ENCODE results near the gene TTC21A. TPM values are rescaled to one million over a fixed set of nuclear protein-coding genes. Genes with fewer than 3 reads are reported as not detected.

The TTC21A gene
- total RNA-seq, 1 donor from 2014 or later = 2.8 TPM

- DNase-seq = no peak
Measured at GRCh38 chr3:39097716-39098472, 9.6 kb upstream of the TTC21A start.

GRCh38 chr3:39098473-39099000 is 8.9 kb upstream of the TTC21A start:
- DNase-seq = no peak

GRCh38 chr3:39099242-39099641 is 8.2 kb upstream of the TTC21A start:
- DNase-seq = no peak

GRCh38 chr3:39099738-39100499 is 7.6 kb upstream of the TTC21A start:
- DNase-seq = no peak

GRCh38 chr3:39100500-39100886 is 7.0 kb upstream of the TTC21A start:
- DNase-seq = no peak

GRCh38 chr3:39101022-39101689 is 6.3 kb upstream of the TTC21A start:
- DNase-seq = peak; percentile 25

GRCh38 chr3:39102504-39103323 is 4.8 kb upstream of the TTC21A start:
- no peak for DNase-seq

GRCh38 chr3:39103324-39103693 is 4.2 kb upstream of the TTC21A start:
- no peak for DNase-seq

- no peak for DNase-seq
Measured at GRCh38 chr3:39103791-39104552, 3.5 kb upstream of the TTC21A start.

GRCh38 chr3:39104961-39105686 is 2.4 kb upstream of the TTC21A start:
- DNase-seq = no peak

- DNase-seq = no peak
Measured at GRCh38 chr3:39105687-39106063, 1.8 kb upstream of the TTC21A start.

GRCh38 chr3:39106281-39106811 is 1.1 kb upstream of the TTC21A start:
- DNase-seq = peak; percentile 41

GRCh38 chr3:39106851-39107387 is 561 bp upstream of the TTC21A start:
- DNase-seq = peak; percentile 65

GRCh38 chr3:39108200-39108710 is 775 bp downstream of the TTC21A start:
- no peak for DNase-seq

- no peak for DNase-seq
Measured at GRCh38 chr3:39109086-39109485, 1.6 kb downstream of the TTC21A start.

GRCh38 chr3:39110041-39110639 is 2.7 kb downstream of the TTC21A start:
- DNase-seq = no peak

GRCh38 chr3:39112113-39112512 is 4.6 kb downstream of the TTC21A start:
- DNase-seq = no peak

- DNase-seq = no peak
Measured at GRCh38 chr3:39112535-39112934, 5.1 kb downstream of the TTC21A start.

- DNase-seq = no peak
Measured at GRCh38 chr3:39113291-39113690, 5.8 kb downstream of the TTC21A start.
